BJ (cell line): ENCODE data around the gene SDK1. TPM values are rescaled to one million over a fixed set of nuclear protein-coding genes. Genes with fewer than 3 reads are reported as not detected.

Source experiments
- CTCF ChIA-PET: fragments of 350-600 bp; formaldehyde crosslinking; extraction: SDS; loops from one replicate; lab custom pipeline; 2021; ENCODE audit warnings: antibody characterized with exemption, inconsistent platforms; lab: Yijun Ruan, JAX
- POLR2A ChIA-PET: fragments of 300-600 bp; sonication (Branson Sonifier 250); formaldehyde crosslinking; extraction: SDS; loops from one replicate; lab custom pipeline; 2021; ENCODE audit warnings: antibody characterized with exemption; lab: Charles Lee
- DNase-seq: peaks from one replicate; pipeline ENCODE4 v3.0.0-alpha.2; 2011; ENCODE audit warnings: low read depth
- H3K27me3 ChIP-seq: 2 replicates; pipeline ENCODE4 v1.6.0; 2011; ENCODE audit warnings: low read length; ENCODE audit not compliant: control insufficient read depth, insufficient read depth
- H3K36me3 ChIP-seq: 2 replicates; pipeline ENCODE4 v1.5.1; 2011; ENCODE audit warnings: low read length; ENCODE audit not compliant: control insufficient read depth, insufficient read depth
- H3K4me3 ChIP-seq: 2 replicates; pipeline ENCODE4 v1.5.1; 2011; ENCODE audit warnings: low read depth, mild to moderate bottlenecking, control low read depth, low read length
- polyA plus RNA-seq: library from polyadenylated mRNA; depleted of rRNA; stranded (reverse); fragments of >200 nt; gene quantifications from 2 replicates; pipeline ENCODE4 v1.2.3, GENCODE V29; 2011
- TF ChIP-seq, protein P1 (sequence below): IDR thresholded peaks from 2 replicates; pipeline ENCODE4 v1.5.1; 2011; ENCODE audit warnings: low read depth, mild to moderate bottlenecking, control low read depth, inconsistent platforms, low read length, moderate library complexity; ENCODE audit not compliant: insufficient read depth

Gene SDK1
- polyA plus RNA-seq, 1 experiment, result 0.01 TPM

- Histone ChIP-seq H3K27me3 (no peaks in the 10 kb centered on the region), H3K36me3 (no peaks in the 10 kb centered on the region), H3K4me3 (no peak overlapping the region)
- TF ChIP-seq, protein P1, sequence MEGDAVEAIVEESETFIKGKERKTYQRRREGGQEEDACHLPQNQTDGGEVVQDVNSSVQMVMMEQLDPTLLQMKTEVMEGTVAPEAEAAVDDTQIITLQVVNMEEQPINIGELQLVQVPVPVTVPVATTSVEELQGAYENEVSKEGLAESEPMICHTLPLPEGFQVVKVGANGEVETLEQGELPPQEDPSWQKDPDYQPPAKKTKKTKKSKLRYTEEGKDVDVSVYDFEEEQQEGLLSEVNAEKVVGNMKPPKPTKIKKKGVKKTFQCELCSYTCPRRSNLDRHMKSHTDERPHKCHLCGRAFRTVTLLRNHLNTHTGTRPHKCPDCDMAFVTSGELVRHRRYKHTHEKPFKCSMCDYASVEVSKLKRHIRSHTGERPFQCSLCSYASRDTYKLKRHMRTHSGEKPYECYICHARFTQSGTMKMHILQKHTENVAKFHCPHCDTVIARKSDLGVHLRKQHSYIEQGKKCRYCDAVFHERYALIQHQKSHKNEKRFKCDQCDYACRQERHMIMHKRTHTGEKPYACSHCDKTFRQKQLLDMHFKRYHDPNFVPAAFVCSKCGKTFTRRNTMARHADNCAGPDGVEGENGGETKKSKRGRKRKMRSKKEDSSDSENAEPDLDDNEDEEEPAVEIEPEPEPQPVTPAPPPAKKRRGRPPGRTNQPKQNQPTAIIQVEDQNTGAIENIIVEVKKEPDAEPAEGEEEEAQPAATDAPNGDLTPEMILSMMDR, result no peak
- DNase-seq, result no peak
- ChIA-PET CTCF (no interaction called here), POLR2A (no interaction called here)
These were observed 20.7 kb downstream of the SDK1 start for GRCh38 chr7:3321745-3322144.

DNA sequence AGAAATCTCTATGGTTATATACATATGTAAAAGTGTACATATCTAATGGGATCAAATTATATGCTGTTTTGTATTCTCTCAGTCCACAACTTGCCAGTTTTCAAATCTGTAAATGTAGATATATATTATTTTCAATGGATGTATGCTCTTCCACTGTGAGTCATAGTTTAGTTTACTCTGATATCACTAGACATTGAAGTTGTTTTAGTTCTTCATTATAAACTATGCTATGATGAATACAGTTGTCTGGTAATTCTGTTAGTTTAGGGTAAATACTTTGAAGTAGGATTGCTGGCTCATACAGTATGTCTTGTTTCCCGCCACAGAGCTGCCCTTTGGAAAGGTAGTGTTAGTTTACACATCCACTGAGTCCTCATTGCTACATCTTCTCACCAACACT, 25.2 kb downstream of the SDK1 start:
- CTCF ChIA-PET, result no interaction called here
- TF ChIP-seq, protein P1, result no peak
- POLR2A ChIA-PET, result no interaction called here
- no peak for DNase-seq
- Histone ChIP-seq H3K36me3 (no peaks in the 10 kb centered on the region), H3K4me3 (no peak overlapping the region), H3K27me3 (no peaks in the 10 kb centered on the region)

GRCh38 chr7:3327099-3327498, 26.0 kb downstream of the SDK1 start:
- ChIA-PET POLR2A (no interaction called here), CTCF (no interaction called here)
- H3K27me3 ChIP-seq, result no peaks in the 10 kb centered on the region
- no peaks in the 10 kb centered on the region for H3K36me3 ChIP-seq
- H3K4me3 ChIP-seq, result no peak overlapping the region
- DNase-seq, result no peak
- TF ChIP-seq, protein P1, result no peak

DNA sequence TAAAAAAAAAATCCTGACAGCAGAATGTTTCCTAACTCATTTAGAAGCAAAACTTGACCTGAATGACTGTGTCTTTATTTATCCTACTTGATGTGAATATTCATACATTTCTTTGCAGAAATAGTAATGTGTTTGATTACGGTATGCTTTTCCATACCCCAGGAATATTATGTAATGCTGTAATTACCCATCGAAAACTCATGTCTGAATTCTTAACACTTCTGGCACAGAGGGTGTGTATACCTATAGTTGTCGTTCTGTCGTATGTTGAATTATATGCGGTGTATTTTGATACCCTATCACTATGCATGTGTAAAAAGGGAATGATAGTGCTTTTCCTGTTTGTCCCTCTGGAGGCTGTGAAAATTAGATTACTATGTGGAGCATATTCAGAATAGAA, 26.6 kb downstream of the SDK1 start:
- H3K36me3 ChIP-seq, result no peaks in the 10 kb centered on the region
- TF ChIP-seq, protein P1, result no peak
- DNase-seq, result no peak
- ChIA-PET CTCF (interaction anchor here (0.6 kb wide), 1 partner anchor 48 kb away, joined by 3 read pairs; no protein-coding TSS in a partner anchor), POLR2A (no interaction called here)
- no peaks in the 10 kb centered on the region for H3K27me3 ChIP-seq
- H3K4me3 ChIP-seq, result no peak overlapping the region

DNA sequence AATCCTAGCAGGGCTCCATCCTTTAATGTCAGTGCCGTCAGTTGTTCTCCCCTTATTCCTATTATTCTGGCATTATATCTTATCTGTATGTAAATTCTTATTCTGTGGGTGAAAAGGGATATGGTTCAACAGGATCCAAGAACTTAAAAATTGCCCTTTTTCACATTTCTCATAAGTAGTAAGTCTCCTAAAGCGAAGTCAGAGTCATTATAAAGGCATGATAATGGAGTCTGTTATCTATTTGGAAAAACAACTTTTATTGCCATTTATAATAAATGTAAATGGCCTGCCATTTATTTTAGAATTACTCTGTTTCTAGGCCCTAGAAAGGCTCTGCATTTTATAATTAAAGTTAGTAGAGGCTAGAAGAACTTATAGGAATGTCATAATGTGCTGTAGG, 31.3 kb downstream of the SDK1 start:
- TF ChIP-seq, protein P1, result no peak
- no peak for DNase-seq
- CTCF ChIA-PET, result no interaction called here
- H3K4me3 ChIP-seq, result no peak overlapping the region
- H3K36me3 ChIP-seq, result no peaks in the 10 kb centered on the region
- POLR2A ChIA-PET, result no interaction called here
- H3K27me3 ChIP-seq, result no peaks in the 10 kb centered on the region
